ENCODE measurements around the gene KDM4E. TPM values are rescaled to one million over a fixed set of nuclear protein-coding genes. Genes with fewer than 3 reads are reported as not detected.

KDM4E gene
- total and polyA plus RNA-seq, 9 of the 15 experiments (the other 6 are each of a cell fraction or from before 2014, with no cell fraction given), result 0.04 TPM; not detected in 8

GRCh38 chr11:95003716-95004115, 21.3 kb upstream of the KDM4E start (continued):
- TF ChIP-seq, protein P1, sequence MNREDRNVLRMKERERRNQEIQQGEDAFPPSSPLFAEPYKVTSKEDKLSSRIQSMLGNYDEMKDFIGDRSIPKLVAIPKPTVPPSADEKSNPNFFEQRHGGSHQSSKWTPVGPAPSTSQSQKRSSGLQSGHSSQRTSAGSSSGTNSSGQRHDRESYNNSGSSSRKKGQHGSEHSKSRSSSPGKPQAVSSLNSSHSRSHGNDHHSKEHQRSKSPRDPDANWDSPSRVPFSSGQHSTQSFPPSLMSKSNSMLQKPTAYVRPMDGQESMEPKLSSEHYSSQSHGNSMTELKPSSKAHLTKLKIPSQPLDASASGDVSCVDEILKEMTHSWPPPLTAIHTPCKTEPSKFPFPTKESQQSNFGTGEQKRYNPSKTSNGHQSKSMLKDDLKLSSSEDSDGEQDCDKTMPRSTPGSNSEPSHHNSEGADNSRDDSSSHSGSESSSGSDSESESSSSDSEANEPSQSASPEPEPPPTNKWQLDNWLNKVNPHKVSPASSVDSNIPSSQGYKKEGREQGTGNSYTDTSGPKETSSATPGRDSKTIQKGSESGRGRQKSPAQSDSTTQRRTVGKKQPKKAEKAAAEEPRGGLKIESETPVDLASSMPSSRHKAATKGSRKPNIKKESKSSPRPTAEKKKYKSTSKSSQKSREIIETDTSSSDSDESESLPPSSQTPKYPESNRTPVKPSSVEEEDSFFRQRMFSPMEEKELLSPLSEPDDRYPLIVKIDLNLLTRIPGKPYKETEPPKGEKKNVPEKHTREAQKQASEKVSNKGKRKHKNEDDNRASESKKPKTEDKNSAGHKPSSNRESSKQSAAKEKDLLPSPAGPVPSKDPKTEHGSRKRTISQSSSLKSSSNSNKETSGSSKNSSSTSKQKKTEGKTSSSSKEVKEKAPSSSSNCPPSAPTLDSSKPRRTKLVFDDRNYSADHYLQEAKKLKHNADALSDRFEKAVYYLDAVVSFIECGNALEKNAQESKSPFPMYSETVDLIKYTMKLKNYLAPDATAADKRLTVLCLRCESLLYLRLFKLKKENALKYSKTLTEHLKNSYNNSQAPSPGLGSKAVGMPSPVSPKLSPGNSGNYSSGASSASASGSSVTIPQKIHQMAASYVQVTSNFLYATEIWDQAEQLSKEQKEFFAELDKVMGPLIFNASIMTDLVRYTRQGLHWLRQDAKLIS (CRISPR knock-in tag; IDR thresholded peaks at IDR 0.05), result no peak
- TF ChIP-seq ZNF121 (CRISPR knock-in tag; conservative IDR thresholded peaks at IDR 0.05) (no peak), ZNF512 (tag; IDR thresholded peaks at IDR 0.05) (no peak)
- TF ChIP-seq, protein P2, sequence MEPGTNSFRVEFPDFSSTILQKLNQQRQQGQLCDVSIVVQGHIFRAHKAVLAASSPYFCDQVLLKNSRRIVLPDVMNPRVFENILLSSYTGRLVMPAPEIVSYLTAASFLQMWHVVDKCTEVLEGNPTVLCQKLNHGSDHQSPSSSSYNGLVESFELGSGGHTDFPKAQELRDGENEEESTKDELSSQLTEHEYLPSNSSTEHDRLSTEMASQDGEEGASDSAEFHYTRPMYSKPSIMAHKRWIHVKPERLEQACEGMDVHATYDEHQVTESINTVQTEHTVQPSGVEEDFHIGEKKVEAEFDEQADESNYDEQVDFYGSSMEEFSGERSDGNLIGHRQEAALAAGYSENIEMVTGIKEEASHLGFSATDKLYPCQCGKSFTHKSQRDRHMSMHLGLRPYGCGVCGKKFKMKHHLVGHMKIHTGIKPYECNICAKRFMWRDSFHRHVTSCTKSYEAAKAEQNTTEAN (CRISPR knock-in tag; IDR thresholded peaks at IDR 0.05), result no peak

Measured in K562 (cell line).